HepG2 (cell line): Measurements from ENCODE around the gene IQGAP2. TPM values are rescaled to one million over a fixed set of nuclear protein-coding genes. Genes with fewer than 3 reads are reported as not detected.

Experiments
- FOXC1 ChIP-seq: sonication (generic); formaldehyde crosslinking; IDR thresholded peaks from 2 replicates; pipeline ENCODE4 v1.8.0; 2022; ENCODE audit warnings: mild to moderate bottlenecking, missing genetic modification reagents, borderline replicate concordance
- KDM3A ChIP-seq: IDR thresholded peaks from 2 replicates; pipeline ENCODE4 v1.6.1; 2018; ENCODE audit warnings: low read depth, missing compliant biosample characterization
- KLF12 ChIP-seq: sonication (generic); formaldehyde crosslinking; IDR thresholded peaks from 2 replicates; pipeline ENCODE4 v1.4.0; 2020; ENCODE audit warnings: missing genetic modification reagents, borderline replicate concordance
- MTA3 ChIP-seq: sonication (generic); formaldehyde crosslinking; IDR thresholded peaks from 2 replicates; pipeline ENCODE4 v1.4.0; 2020; ENCODE audit warnings: missing genetic modification reagents
- POLR2G ChIP-seq: fragments of 200-400 bp; formaldehyde crosslinking; IDR thresholded peaks from 2 replicates; pipeline ENCODE4 v1.6.1; 2018; ENCODE audit warnings: mild to moderate bottlenecking, low read depth, low read length, moderate library complexity
- RFX5 ChIP-seq: IDR thresholded peaks from 2 replicates; pipeline ENCODE4 v1.6.1; 2011; ENCODE audit warnings: low read depth, low read length, improper control_type of control experiment
- SIN3B ChIP-seq: fragments of 150-350 bp; IDR thresholded peaks from 2 replicates; pipeline ENCODE4 v1.6.1; 2014; ENCODE audit warnings: low read length
- SIX1 ChIP-seq: sonication (generic); formaldehyde crosslinking; IDR thresholded peaks from 2 replicates; pipeline ENCODE4 v1.4.0; 2020; ENCODE audit warnings: missing genetic modification reagents, borderline replicate concordance
- SP5 ChIP-seq: IDR thresholded peaks from 2 replicates; pipeline ENCODE4 v1.6.1; 2016; ENCODE audit warnings: low read depth, borderline replicate concordance
- SRSF4 ChIP-seq: fragments of 200-400 bp; formaldehyde crosslinking; IDR thresholded peaks from one replicate; pipeline ENCODE4 v1.6.1; 2018; ENCODE audit warnings: mild to moderate bottlenecking, low read depth, low read length, moderate library complexity; ENCODE audit not compliant: poor library complexity, severe bottlenecking
- SYNCRIP ChIP-seq: fragments of 200-400 bp; formaldehyde crosslinking; IDR thresholded peaks from 2 replicates; pipeline ENCODE4 v1.6.1; 2018; ENCODE audit warnings: mild to moderate bottlenecking, low read depth, low read length; ENCODE audit not compliant: insufficient read depth
- TEAD3 ChIP-seq: optimal IDR thresholded peaks from 2 replicates; pipeline ENCODE3; 2016; ENCODE audit warnings: borderline replicate concordance
- TOE1 ChIP-seq: sonication (generic); formaldehyde crosslinking; IDR thresholded peaks from 2 replicates; pipeline ENCODE4 v1.4.0; 2020; ENCODE audit warnings: mild to moderate bottlenecking, missing genetic modification reagents
- ZEB1 ChIP-seq: IDR thresholded peaks from 2 replicates; pipeline ENCODE4 v1.6.1; 2012; ENCODE audit warnings: mild to moderate bottlenecking, low read depth, inconsistent platforms; ENCODE audit not compliant: insufficient replicate concordance
- ZFX ChIP-seq: sonication (generic); formaldehyde crosslinking; IDR thresholded peaks from 2 replicates; pipeline ENCODE4 v1.4.0; 2020; ENCODE audit warnings: mild to moderate bottlenecking, low read depth, missing genetic modification reagents, moderate library complexity
- ZNF124 ChIP-seq: sonication (generic); formaldehyde crosslinking; IDR thresholded peaks from 2 replicates; pipeline ENCODE4 v1.4.0; 2020; ENCODE audit warnings: missing genetic modification reagents
- ZNF350 ChIP-seq: sonication (generic); formaldehyde crosslinking; IDR thresholded peaks from 2 replicates; pipeline ENCODE4 v1.4.0; 2020; ENCODE audit warnings: mild to moderate bottlenecking, low read depth, missing genetic modification reagents, borderline replicate concordance
- ZNF503 ChIP-seq: sonication (generic); formaldehyde crosslinking; IDR thresholded peaks from 2 replicates; pipeline ENCODE4 v1.4.0; 2020; ENCODE audit warnings: missing genetic modification reagents
- ZNF547 ChIP-seq: sonication (generic); formaldehyde crosslinking; IDR thresholded peaks from 2 replicates; pipeline ENCODE4 v1.5.1; 2020; ENCODE audit warnings: mild to moderate bottlenecking, missing genetic modification reagents
- ZNF563 ChIP-seq: sonication (generic); formaldehyde crosslinking; IDR thresholded peaks from 2 replicates; pipeline ENCODE4 v1.8.0; 2022; ENCODE audit warnings: mild to moderate bottlenecking, moderate library complexity, missing genetic modification reagents
- ZNF570 ChIP-seq: sonication (generic); formaldehyde crosslinking; IDR thresholded peaks from 2 replicates; pipeline ENCODE4 v1.4.0; 2020; ENCODE audit warnings: mild to moderate bottlenecking, missing genetic modification reagents, borderline replicate concordance
- ZNF619 ChIP-seq: sonication (generic); formaldehyde crosslinking; IDR thresholded peaks from 2 replicates; pipeline ENCODE4 v1.4.0; 2020; ENCODE audit warnings: mild to moderate bottlenecking, missing genetic modification reagents
- ZNF839 ChIP-seq: sonication (generic); formaldehyde crosslinking; IDR thresholded peaks from 2 replicates; pipeline ENCODE4 v1.4.0; 2020; ENCODE audit warnings: missing genetic modification reagents, mild to moderate bottlenecking, borderline replicate concordance
- polyA plus RNA-seq, 8 experiments: library from polyadenylated mRNA; depleted of rRNA in 3 of 8; stranded (reverse) in 7 of 8; unstranded in 1 of 8; fragments of >200 nt; fragmentation: Illumina TruSeq in 4 of 8; extraction: Trizol in 4 of 8; gene quantifications; 2 replicates each; pipeline versions ENCODE4 v1.2.1 to v1.2.3, GENCODE V29; 2011 to 2016; ENCODE audit warnings: low read depth in 4 of 8, missing spikeins in 1 of 8, mixed read lengths in 1 of 8; ENCODE audit not compliant: insufficient read depth in 1 of 8
- total RNA-seq, 5 experiments: library from RNA; depleted of rRNA; stranded (reverse); fragments of >200 nt; fragmentation: Illumina TruSeq; extraction: Trizol; gene quantifications; 2 replicates each; pipeline ENCODE4 v1.2.3, GENCODE V29; 2016; ENCODE audit warnings: low read depth in 1 of 5
- TF ChIP-seq, protein P1 (sequence below): sonication (generic); formaldehyde crosslinking; IDR thresholded peaks from 2 replicates; pipeline ENCODE4 v1.4.0; 2020; ENCODE audit warnings: missing genetic modification reagents
- TF ChIP-seq, protein P2 (sequence below): IDR thresholded peaks from 2 replicates; pipeline ENCODE4 v1.6.1; 2016; ENCODE audit warnings: missing genetic modification reagents, missing compliant biosample characterization
- TF ChIP-seq, protein P3 (sequence below): IDR thresholded peaks from 2 replicates; pipeline ENCODE4 v1.6.1; 2016; ENCODE audit warnings: low read depth

The IQGAP2 gene
- total and polyA plus RNA-seq, 2 of the 13 experiments (the other 11 are each of a cell fraction or from before 2014, with no cell fraction given) = 35.2 to 83.3 TPM

DNA sequence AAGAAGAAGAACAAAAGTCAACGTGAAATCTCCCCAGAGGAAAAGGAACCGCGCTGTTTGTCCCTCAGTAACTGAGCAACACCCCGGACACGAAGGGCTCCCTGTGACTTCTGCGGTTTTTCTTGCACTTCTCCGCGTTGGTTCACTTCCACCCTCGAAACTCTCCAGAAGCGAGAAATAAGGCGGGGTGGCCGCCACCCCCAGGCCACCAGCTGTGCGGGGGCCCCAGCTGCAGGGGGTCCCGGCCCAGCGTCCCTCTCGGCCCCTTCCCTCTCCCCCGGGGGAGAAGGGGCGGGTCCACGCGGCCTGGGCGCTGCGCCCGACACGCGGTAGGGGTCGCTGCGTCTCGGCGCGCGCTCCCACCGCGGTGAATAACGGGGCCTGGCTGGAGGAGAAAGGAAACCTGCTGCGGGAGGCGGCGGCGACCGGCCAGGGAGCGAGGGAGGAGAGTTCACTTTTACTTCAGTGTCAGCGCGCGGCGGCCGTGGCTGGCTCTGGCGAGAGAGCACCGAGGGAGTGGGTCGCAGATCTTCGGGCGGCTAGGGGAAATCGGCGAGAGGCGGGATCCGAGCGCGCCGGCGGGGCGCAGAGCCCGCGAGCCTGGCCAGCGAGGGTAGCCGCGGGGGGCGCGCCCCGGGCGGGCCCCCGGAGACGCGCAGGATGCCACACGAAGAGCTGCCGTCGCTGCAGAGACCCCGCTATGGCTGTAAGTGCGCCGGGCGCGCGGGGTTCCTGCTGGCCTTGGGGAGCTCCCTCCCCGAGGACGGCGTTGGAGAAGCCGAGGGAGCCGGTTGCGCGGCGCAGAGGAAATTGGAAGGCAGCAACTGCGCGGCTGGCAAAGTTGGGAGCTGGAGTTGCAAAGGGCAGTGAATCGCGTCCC, at the start of gene IQGAP2 (continued):
- no peak for TF ChIP-seq ZNF503 (CRISPR knock-in tag)
- TF ChIP-seq FOXC1 (CRISPR knock-in tag) = no peak
- no peak for TF ChIP-seq SIX1
- peak; percentile 72 for TF ChIP-seq SP5 (CRISPR knock-in tag)
- no peak for TF ChIP-seq SIN3B
- TF ChIP-seq RFX5 = no peak
- TF ChIP-seq SRSF4 = no peak
- no peak for TF ChIP-seq ZNF563
- TF ChIP-seq, protein P1, sequence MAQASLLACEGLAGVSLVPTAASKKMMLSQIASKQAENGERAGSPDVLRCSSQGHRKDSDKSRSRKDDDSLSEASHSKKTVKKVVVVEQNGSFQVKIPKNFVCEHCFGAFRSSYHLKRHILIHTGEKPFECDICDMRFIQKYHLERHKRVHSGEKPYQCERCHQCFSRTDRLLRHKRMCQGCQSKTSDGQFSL = peak; percentile 39; the same call in 1 of the 2 replicates
- no peak for TF ChIP-seq ZEB1
- peak; percentile 64 for TF ChIP-seq TEAD3 (CRISPR knock-in tag)
- TF ChIP-seq, protein P2, sequence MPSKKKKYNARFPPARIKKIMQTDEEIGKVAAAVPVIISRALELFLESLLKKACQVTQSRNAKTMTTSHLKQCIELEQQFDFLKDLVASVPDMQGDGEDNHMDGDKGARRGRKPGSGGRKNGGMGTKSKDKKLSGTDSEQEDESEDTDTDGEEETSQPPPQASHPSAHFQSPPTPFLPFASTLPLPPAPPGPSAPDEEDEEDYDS (CRISPR knock-in tag) = peak; percentile 21; the same call in 1 of the 2 replicates
- 0 out of 2 replicates have a peak, but pooled peaks have one; percentile 32 for TF ChIP-seq ZNF619 (CRISPR knock-in tag)
- 0 out of 2 replicates have a peak, but pooled peaks have one; percentile 3 for TF ChIP-seq ZNF124 (CRISPR knock-in tag)
- TF ChIP-seq TOE1 (CRISPR knock-in tag) = peak; percentile 73; the same call in 1 of the 2 replicates
- TF ChIP-seq ZNF839 (CRISPR knock-in tag) = peak; percentile 85; the same call in 1 of the 2 replicates
- no peak; the same call in 1 of the 2 replicates for TF ChIP-seq ZNF350
- TF ChIP-seq, protein P3, sequence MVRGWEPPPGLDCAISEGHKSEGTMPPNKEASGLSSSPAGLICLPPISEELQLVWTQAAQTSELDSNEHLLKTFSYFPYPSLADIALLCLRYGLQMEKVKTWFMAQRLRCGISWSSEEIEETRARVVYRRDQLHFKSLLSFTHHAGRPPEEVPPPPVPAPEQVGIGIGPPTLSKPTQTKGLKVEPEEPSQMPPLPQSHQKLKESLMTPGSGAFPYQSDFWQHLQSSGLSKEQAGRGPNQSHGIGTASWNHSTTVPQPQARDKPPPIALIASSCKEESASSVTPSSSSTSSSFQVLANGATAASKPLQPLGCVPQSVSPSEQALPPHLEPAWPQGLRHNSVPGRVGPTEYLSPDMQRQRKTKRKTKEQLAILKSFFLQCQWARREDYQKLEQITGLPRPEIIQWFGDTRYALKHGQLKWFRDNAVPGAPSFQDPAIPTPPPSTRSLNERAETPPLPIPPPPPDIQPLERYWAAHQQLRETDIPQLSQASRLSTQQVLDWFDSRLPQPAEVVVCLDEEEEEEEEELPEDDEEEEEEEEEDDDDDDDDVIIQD (CRISPR knock-in tag) = 0 out of 2 replicates have a peak, but pooled peaks have one; percentile 43
- no peak for TF ChIP-seq MTA3 (CRISPR knock-in tag)
- peak; percentile 91 for TF ChIP-seq ZFX
- TF ChIP-seq ZNF547 = no peak; the same call in 1 of the 2 replicates
- TF ChIP-seq KLF12 (CRISPR knock-in tag) = peak; percentile 65
- no peak for TF ChIP-seq SYNCRIP
- TF ChIP-seq ZNF570 (CRISPR knock-in tag) = no peak
- TF ChIP-seq KDM3A (CRISPR knock-in tag) = peak; percentile 93
- TF ChIP-seq POLR2G = peak; percentile 85
